Rectal smooth muscle tissue (tissue), 1 donor: ENCODE results near the gene BACH2.
"Not testable (repeated sequence)": the region's sequence is repeated elsewhere in the genome, so short reads cannot be mapped to it uniquely, and the experiment has no call there.

Experiments
- H3K27ac ChIP-seq: one replicate; pipeline ENCODE4 v1.7.0; 2013; ENCODE audit warnings: low read depth, low read length, inconsistent platforms
- H3K27me3 ChIP-seq: one replicate; pipeline ENCODE4 v1.7.0; 2013; ENCODE audit warnings: low read length; ENCODE audit not compliant: control insufficient read depth, insufficient read depth
- H3K36me3 ChIP-seq: one replicate; pipeline ENCODE4 v1.7.0; 2013; ENCODE audit warnings: low read length; ENCODE audit not compliant: control insufficient read depth, insufficient read depth
- H3K4me1 ChIP-seq: one replicate; pipeline ENCODE4 v1.7.0; 2013; ENCODE audit warnings: low read length; ENCODE audit not compliant: control insufficient read depth, insufficient read depth
- H3K4me3 ChIP-seq: one replicate; pipeline ENCODE4 v1.7.0; 2013; ENCODE audit warnings: low read length
- H3K9ac ChIP-seq: one replicate; pipeline ENCODE4 v1.7.0; 2013; ENCODE audit warnings: low read length

BACH2 gene

DNA sequence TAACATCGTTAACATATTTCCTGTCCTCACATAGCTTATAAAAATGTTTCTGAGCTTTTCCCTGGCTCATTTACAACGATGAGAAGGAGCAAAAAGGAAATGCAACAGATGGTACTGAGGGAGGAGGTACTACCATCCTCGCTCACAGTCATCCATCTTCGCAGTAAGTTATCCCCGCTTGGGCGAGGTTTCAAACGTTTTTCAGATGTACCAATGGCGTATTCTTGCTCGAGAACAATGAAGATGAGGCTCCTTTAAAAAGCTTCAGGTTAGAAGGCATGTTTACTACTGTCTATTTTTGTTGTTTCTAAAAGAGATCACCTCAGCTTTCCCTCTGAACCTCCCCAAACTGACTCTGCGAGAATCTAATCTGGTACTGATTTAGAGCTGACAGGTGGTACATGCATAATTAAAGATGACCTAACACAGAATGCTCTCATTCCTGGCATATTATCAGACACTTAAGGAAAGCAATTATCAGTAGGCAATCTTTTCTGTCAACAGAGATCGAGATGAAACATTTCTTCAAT is 223.6 kb downstream of the BACH2 start:
- no peak overlapping the region for H3K4me3 ChIP-seq
- no peak overlapping the region for H3K27ac ChIP-seq
- H3K9ac ChIP-seq = no peak overlapping the region
- no peaks in the 10 kb centered on the region for H3K4me1 ChIP-seq
- H3K27me3 ChIP-seq = no peaks in the 10 kb centered on the region
- H3K36me3 ChIP-seq = no peaks in the 10 kb centered on the region

GRCh38 chr6:90072501-90072900 is 224.1 kb downstream of the BACH2 start:
- H3K4me3 ChIP-seq = no peak overlapping the region
- no peaks in the 10 kb centered on the region for H3K36me3 ChIP-seq
- no peaks in the 10 kb centered on the region for H3K4me1 ChIP-seq
- H3K9ac ChIP-seq = no peak overlapping the region
- H3K27me3 ChIP-seq = no peaks in the 10 kb centered on the region
- H3K27ac ChIP-seq = no peak overlapping the region

- H3K27ac ChIP-seq = no peak overlapping the region
- no peak overlapping the region for H3K9ac ChIP-seq
- H3K4me1 ChIP-seq = no peaks in the 10 kb centered on the region
- H3K36me3 ChIP-seq = no peaks in the 10 kb centered on the region
- H3K27me3 ChIP-seq = no peaks in the 10 kb centered on the region
- H3K4me3 ChIP-seq = no peak overlapping the region
Observed at GRCh38 chr6:90068703-90069523, 227.7 kb downstream of the BACH2 start.

DNA sequence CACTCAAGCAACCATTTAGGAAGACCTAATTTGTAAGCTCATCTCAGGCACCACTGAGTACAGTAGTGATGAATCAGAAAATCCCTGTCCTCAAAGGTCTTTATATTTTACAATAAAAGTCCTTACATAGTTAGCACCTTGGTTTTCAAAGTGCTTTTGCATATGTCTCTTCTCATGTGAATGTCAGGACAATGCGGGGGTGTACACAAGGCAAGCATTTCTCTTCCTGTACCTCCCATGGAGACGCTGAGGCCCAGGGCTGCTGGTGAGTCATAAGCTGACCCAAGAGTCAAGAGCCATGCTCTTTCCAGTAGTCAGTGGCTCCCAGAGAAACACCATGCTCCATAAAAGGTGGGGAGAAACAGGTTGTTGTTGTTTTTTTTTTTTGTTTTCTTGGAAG is 228.4 kb downstream of the BACH2 start:
- Histone ChIP-seq H3K9ac (no peak overlapping the region), H3K4me1 (no peaks in the 10 kb centered on the region), H3K4me3 (no peak overlapping the region), H3K36me3 (no peaks in the 10 kb centered on the region), H3K27ac (no peak overlapping the region), H3K27me3 (no peaks in the 10 kb centered on the region)

DNA sequence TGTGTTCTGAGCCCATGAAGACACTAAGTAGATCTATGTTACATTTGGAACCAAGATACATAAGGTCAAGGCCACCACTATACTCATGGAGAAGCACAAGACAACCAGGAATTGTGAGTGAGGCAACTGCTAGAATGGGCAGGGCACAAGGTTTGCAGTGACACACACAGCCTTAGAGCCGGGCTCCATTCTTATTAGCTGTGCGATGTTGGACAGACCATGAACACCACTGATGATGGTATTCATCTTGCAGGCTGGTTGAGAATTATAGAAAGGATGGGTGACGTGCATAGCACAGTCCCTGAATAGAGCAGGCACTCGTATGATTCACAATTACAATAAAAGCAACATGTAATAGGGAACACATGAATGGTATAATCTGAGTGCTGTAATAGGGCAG is 229.9 kb downstream of the BACH2 start:
- Histone ChIP-seq H3K4me3 (no peak overlapping the region), H3K36me3 (no peaks in the 10 kb centered on the region), H3K27ac (no peak overlapping the region), H3K9ac (no peak overlapping the region), H3K4me1 (no peaks in the 10 kb centered on the region), H3K27me3 (no peaks in the 10 kb centered on the region)

DNA sequence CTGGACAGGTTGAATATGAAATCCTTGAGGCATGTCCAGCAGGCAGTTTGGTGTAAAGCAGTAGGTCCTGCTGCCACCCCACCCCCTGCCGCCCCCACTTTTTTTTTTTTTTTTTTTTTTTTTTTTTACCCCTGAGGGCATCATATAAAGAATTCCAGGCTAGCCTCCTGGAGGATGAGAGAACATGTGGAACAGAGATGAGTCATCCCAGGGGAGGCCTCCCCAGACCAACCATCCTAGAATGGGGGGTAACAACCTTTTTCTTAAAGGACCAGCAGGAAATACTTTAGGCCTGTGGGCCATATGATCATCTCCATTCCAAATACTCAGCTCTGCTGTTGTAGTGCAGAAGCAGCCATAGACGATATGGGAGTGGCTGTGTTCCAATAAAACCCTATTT is 231.5 kb downstream of the BACH2 start:
- Histone ChIP-seq H3K36me3 (no peaks in the 10 kb centered on the region), H3K27me3 (no peaks in the 10 kb centered on the region), H3K27ac (no peak overlapping the region), H3K4me1 (no peaks in the 10 kb centered on the region), H3K4me3 (no peak overlapping the region), H3K9ac (no peak overlapping the region)

- no peak overlapping the region for H3K4me3 ChIP-seq
- no peak overlapping the region for H3K9ac ChIP-seq
- H3K36me3 ChIP-seq = no peaks in the 10 kb centered on the region
- H3K27ac ChIP-seq = no peak overlapping the region
- H3K4me1 ChIP-seq = no peaks in the 10 kb centered on the region
- H3K27me3 ChIP-seq = no peaks in the 10 kb centered on the region
Observed at GRCh38 chr6:90062667-90063066, 234.0 kb downstream of the BACH2 start.

DNA sequence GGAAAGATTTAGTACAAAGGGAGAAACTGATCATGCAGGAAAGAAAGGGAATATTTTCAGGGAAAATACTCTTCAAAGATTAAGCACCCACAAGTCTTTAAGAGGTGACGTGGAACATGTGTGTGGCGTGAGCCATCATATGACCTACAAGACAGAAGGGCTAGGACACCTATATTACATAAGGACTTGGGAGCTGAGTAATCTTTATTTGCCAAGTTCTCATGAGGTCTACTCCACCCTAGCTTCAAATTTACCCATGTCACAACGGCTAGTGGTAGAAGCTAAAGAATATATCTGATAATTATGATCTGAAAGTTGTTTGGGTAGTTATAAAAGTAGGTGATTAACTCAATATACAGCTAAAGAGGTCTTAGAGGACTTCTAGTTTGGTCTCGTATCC is 234.6 kb downstream of the BACH2 start:
- Histone ChIP-seq H3K9ac (no peak overlapping the region), H3K4me3 (no peak overlapping the region), H3K27ac (no peak overlapping the region), H3K27me3 (no peaks in the 10 kb centered on the region), H3K36me3 (no peaks in the 10 kb centered on the region), H3K4me1 (no peaks in the 10 kb centered on the region)

DNA sequence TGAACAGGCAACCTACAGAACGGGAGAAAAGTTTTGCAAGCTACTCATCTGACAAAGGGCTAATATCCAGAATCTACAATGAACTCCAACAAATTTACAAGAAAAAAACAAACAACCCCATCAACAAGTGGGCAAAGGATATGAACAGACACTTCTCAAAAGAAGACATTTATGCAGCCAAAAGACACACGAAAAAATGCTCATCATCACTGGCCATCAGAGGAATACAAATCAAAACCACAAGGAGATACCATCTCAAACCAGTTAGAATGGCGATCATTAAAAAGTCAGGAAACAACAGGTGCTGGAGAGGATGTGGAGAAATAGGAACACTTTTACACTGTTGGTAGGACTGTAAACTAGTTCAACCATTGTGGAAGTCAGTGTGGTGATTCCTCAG is 237.5 kb downstream of the BACH2 start:
- not testable (repeated sequence) for H3K4me1 ChIP-seq, H3K4me3 ChIP-seq, H3K27me3 ChIP-seq, H3K36me3 ChIP-seq, H3K27ac ChIP-seq, H3K9ac ChIP-seq

GRCh38 chr6:90055924-90056323 is 240.7 kb downstream of the BACH2 start:
- not testable (repeated sequence) for H3K36me3 ChIP-seq, H3K4me3 ChIP-seq, H3K4me1 ChIP-seq, H3K9ac ChIP-seq, H3K27ac ChIP-seq, H3K27me3 ChIP-seq

GRCh38 chr6:90054193-90054592 is 242.4 kb downstream of the BACH2 start:
- not testable (repeated sequence) for H3K4me1 ChIP-seq, H3K36me3 ChIP-seq, H3K27ac ChIP-seq, H3K4me3 ChIP-seq, H3K9ac ChIP-seq, H3K27me3 ChIP-seq

DNA sequence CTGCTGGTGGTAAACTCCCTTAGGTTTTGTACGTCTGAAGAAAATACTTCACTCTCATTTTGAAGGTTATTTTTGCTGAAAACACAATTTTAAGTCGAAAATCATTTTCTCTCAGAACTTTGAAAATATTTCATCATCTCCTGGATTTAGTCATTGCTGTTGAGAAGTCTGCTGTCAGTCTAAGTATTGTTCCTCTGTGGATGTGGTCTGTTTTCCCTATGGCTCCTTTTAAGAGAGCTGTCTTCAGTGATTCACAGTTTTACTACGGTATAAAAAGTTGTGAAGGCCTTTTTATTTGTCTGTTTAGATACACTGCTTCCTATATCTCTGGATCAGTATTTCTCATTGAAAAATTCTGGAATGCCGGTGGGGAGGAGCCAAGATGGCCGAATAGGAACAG is 243.0 kb downstream of the BACH2 start:
- no peaks in the 10 kb centered on the region for H3K27me3 ChIP-seq
- no peak overlapping the region for H3K27ac ChIP-seq
- H3K4me3 ChIP-seq = no peak overlapping the region
- H3K4me1 ChIP-seq = no peaks in the 10 kb centered on the region
- H3K9ac ChIP-seq = no peak overlapping the region
- no peaks in the 10 kb centered on the region for H3K36me3 ChIP-seq

DNA sequence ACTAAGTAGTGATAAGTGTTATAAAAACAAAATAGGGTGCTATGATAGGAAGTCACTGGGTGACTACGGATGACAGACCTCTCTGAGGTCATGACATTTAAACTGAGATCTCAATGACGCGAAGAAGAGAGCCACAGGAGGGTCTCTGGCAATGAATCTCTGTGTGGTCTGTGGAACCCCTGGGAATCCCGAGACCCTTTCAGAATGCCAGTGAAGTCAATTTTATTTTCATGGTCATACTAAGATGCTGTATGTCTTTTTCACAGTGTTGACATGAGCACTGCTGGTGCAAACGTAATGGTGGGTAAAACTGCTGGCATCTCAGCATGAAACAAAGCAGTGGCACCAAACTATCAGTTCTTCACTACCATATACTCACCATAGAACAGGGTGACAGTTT is 247.3 kb downstream of the BACH2 start:
- no peak overlapping the region for H3K9ac ChIP-seq
- H3K27me3 ChIP-seq = no peaks in the 10 kb centered on the region
- H3K4me3 ChIP-seq = no peak overlapping the region
- H3K4me1 ChIP-seq = no peaks in the 10 kb centered on the region
- H3K27ac ChIP-seq = no peak overlapping the region
- H3K36me3 ChIP-seq = no peaks in the 10 kb centered on the region
